NCI-H446 treated with DMSO at 0.1 percent for 48 hours (cell line): ENCODE data around the gene STYK1.
A peak's percentile ranks its signal among the peaks of the same experiment; 100 is the strongest.

Experiments
- DNase-seq: peaks from one replicate; lab custom pipeline; 2025; lab: John Stamatoyannopoulos, UW

The STYK1 gene

GRCh38 chr12:10673659-10674384, at the start of gene STYK1:
Gene STYK1, minus strand, starts transcription at chr12:10674052. Its CDS starts 39,434 bp downstream, at chr12:10634618.
- no peak for DNase-seq

- DNase-seq, result peak; percentile 16
Observed at GRCh38 chr12:10722905-10723746, 49.3 kb upstream of the STYK1 start, which contains the start of gene YBX3. Gene YBX3, minus strand, starts transcription at chr12:10723323. Its CDS starts 212 bp downstream, at chr12:10723111.

GRCh38 chr12:10722502-10722904, 48.7 kb upstream of the STYK1 start:
- DNase-seq, result no peak

GRCh38 chr12:10721651-10722501, 48.0 kb upstream of the STYK1 start:
- peak; percentile 12 for DNase-seq

GRCh38 chr12:10720974-10721650, 47.3 kb upstream of the STYK1 start:
- DNase-seq, result no peak

- no peak for DNase-seq
Observed at GRCh38 chr12:10719482-10719881, 45.6 kb upstream of the STYK1 start.

GRCh38 chr12:10718279-10718821, 44.5 kb upstream of the STYK1 start:
- DNase-seq, result no peak

- DNase-seq, result no peak
Observed at GRCh38 chr12:10717410-10717809, 43.6 kb upstream of the STYK1 start.

- peak; percentile 41 for DNase-seq
Observed at GRCh38 chr12:10716704-10717315, 43.0 kb upstream of the STYK1 start.

- DNase-seq, result no peak
Observed at GRCh38 chr12:10716277-10716676, 42.4 kb upstream of the STYK1 start.

- no peak for DNase-seq
Observed at GRCh38 chr12:10715491-10715890, 41.6 kb upstream of the STYK1 start.

- DNase-seq, result no peak
Observed at GRCh38 chr12:10709808-10710207, 36.0 kb upstream of the STYK1 start.

- DNase-seq, result no peak
Observed at GRCh38 chr12:10708862-10709261, 35.0 kb upstream of the STYK1 start.

- DNase-seq, result no peak
Observed at GRCh38 chr12:10705655-10706054, 31.8 kb upstream of the STYK1 start.

GRCh38 chr12:10701843-10702242, 28.0 kb upstream of the STYK1 start:
- no peak for DNase-seq

- no peak for DNase-seq
Observed at GRCh38 chr12:10701131-10701681, 27.4 kb upstream of the STYK1 start.

GRCh38 chr12:10700581-10700980, 26.7 kb upstream of the STYK1 start:
- no peak for DNase-seq

- DNase-seq, result no peak
Observed at GRCh38 chr12:10697862-10698261, 24.0 kb upstream of the STYK1 start.

GRCh38 chr12:10697156-10697555, 23.3 kb upstream of the STYK1 start:
- no peak for DNase-seq

GRCh38 chr12:10690906-10691305, 17.1 kb upstream of the STYK1 start:
- DNase-seq, result no peak

GRCh38 chr12:10689146-10689545, 15.3 kb upstream of the STYK1 start:
- DNase-seq, result no peak
